Measurements from ENCODE around the gene TRUB2.

Gene TRUB2

DNA sequence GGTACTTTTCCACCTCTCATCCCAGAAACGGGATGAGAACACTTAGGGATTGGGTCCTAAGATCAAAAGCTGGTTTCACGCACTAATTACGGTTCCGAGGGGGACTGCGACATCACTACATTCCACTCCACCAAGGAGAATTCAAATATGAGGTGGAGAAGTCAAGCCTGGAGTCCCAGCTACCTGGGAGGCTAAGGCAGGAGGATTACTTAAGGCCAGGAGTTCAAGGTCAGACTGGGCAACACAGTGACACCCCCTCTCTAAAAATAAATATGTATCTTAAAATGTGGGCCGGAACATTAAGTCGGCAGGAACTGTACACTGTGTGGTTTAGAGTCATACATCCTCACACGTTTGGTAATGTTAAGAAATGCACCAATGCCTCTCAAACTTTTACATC, 48.0 kb downstream of the TRUB2 start:
- TF ChIP-seq EZH2phosphoT487 (IDR thresholded peaks at IDR 0.05; ENCODE audit: borderline replicate concordance, low read length): no peak
- TF ChIP-seq, protein P1, sequence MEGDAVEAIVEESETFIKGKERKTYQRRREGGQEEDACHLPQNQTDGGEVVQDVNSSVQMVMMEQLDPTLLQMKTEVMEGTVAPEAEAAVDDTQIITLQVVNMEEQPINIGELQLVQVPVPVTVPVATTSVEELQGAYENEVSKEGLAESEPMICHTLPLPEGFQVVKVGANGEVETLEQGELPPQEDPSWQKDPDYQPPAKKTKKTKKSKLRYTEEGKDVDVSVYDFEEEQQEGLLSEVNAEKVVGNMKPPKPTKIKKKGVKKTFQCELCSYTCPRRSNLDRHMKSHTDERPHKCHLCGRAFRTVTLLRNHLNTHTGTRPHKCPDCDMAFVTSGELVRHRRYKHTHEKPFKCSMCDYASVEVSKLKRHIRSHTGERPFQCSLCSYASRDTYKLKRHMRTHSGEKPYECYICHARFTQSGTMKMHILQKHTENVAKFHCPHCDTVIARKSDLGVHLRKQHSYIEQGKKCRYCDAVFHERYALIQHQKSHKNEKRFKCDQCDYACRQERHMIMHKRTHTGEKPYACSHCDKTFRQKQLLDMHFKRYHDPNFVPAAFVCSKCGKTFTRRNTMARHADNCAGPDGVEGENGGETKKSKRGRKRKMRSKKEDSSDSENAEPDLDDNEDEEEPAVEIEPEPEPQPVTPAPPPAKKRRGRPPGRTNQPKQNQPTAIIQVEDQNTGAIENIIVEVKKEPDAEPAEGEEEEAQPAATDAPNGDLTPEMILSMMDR (IDR thresholded peaks at IDR 0.05; ENCODE audit: low read depth, low read length, poor library complexity, severe bottlenecking): no peak
- Histone ChIP-seq H3K4me3 (ENCODE audit: low read length) (no peak overlapping the region), H3K4me2 (ENCODE audit: low read length) (no peak overlapping the region), H3F3A (ENCODE audit: control insufficient read depth, insufficient read depth) (no peaks in the 10 kb centered on the region), H3K36me3 (ENCODE audit: control insufficient read depth, low read length) (peaks cover 9% of the 10 kb centered on the region), H4K20me1 (ENCODE audit: control insufficient read depth, insufficient read depth, low read depth, low read length) (no peaks in the 10 kb centered on the region), H3K4me1 (ENCODE audit: control insufficient read depth, low read length) (peaks cover 15% of the 10 kb centered on the region), H3K27ac (ENCODE audit: low read depth, low read length) (no peak overlapping the region), H3K27me3 (ENCODE audit: control insufficient read depth, low read length) (no peaks in the 10 kb centered on the region), H3K79me2 (ENCODE audit: control insufficient read depth, low read length) (peaks cover 19% of the 10 kb centered on the region), H3K9me3 (ENCODE audit: control insufficient read depth, insufficient read depth, low read length) (no peaks in the 10 kb centered on the region), H3K9me2 (replicated peaks; ENCODE audit: control insufficient read depth, low read length) (no peaks in the 10 kb centered on the region)

DNA sequence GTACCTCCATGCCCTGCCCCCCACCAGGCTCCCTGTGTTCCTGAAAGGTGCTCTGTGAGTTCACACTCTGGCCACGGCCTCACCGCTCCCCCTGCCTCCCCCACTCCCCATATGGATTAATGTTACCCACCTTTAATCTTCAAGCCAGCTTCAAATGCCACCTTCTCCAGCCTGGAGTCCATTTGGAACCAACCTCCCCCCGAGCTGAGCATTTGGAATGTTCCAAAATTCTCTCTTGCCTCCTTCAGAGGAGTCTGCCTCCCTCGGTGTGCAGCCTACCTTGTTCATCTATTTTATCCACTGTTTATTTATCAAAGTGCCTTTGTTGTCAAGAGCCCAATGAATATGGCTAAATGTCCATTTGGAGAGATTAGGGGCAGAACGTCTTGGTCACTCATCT, 50.7 kb downstream of the TRUB2 start:
- Histone ChIP-seq H3K4me1 (ENCODE audit: control insufficient read depth, low read length) (peaks cover 8% of the 10 kb centered on the region), H3K27ac (ENCODE audit: low read depth, low read length) (no peak overlapping the region), H3K36me3 (ENCODE audit: control insufficient read depth, low read length) (peaks cover 9% of the 10 kb centered on the region), H3F3A (ENCODE audit: control insufficient read depth, insufficient read depth) (no peaks in the 10 kb centered on the region), H4K20me1 (ENCODE audit: control insufficient read depth, insufficient read depth, low read depth, low read length) (no peaks in the 10 kb centered on the region), H3K9me3 (ENCODE audit: control insufficient read depth, insufficient read depth, low read length) (no peaks in the 10 kb centered on the region), H3K4me2 (ENCODE audit: low read length) (no peak overlapping the region), H3K27me3 (ENCODE audit: control insufficient read depth, low read length) (no peaks in the 10 kb centered on the region), H3K79me2 (ENCODE audit: control insufficient read depth, low read length) (peaks cover 14% of the 10 kb centered on the region), H3K9me2 (replicated peaks; ENCODE audit: control insufficient read depth, low read length) (no peaks in the 10 kb centered on the region), H3K4me3 (ENCODE audit: low read length) (no peak overlapping the region)
- no peak for TF ChIP-seq EZH2phosphoT487 (IDR thresholded peaks at IDR 0.05; ENCODE audit: borderline replicate concordance, low read length)
- TF ChIP-seq, protein P1 (IDR thresholded peaks at IDR 0.05; ENCODE audit: low read depth, low read length, poor library complexity, severe bottlenecking): no peak

DNA sequence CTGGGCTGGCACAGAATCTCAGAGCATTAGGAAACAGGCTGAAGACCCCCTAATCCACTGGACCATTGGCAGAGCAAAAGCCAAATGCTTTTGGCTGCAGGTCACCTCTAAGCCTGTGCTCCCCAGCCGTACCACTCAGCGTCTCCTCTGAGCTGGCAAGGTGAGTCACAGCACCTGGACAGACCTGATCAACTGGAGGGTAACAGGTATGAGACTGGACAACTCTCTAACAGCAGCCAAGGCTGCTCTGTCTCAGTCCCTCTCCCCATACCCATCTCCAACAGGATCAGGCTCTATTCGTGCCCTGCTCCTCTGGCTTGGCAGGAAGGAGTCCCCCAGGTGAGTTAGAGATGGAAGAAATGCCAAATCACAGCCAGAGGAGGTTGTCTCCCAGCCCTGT, 51.1 kb downstream of the TRUB2 start:
- Histone ChIP-seq H3K4me3 (ENCODE audit: low read length) (no peak overlapping the region), H3K27me3 (ENCODE audit: control insufficient read depth, low read length) (no peaks in the 10 kb centered on the region), H3K4me2 (ENCODE audit: low read length) (no peak overlapping the region), H3F3A (ENCODE audit: control insufficient read depth, insufficient read depth) (no peaks in the 10 kb centered on the region), H3K79me2 (ENCODE audit: control insufficient read depth, low read length) (peaks cover 10% of the 10 kb centered on the region), H3K4me1 (ENCODE audit: control insufficient read depth, low read length) (peaks cover 8% of the 10 kb centered on the region), H3K9me3 (ENCODE audit: control insufficient read depth, insufficient read depth, low read length) (no peaks in the 10 kb centered on the region), H3K36me3 (ENCODE audit: control insufficient read depth, low read length) (peaks cover 9% of the 10 kb centered on the region), H4K20me1 (ENCODE audit: control insufficient read depth, insufficient read depth, low read depth, low read length) (no peaks in the 10 kb centered on the region), H3K27ac (ENCODE audit: low read depth, low read length) (no peak overlapping the region), H3K9me2 (replicated peaks; ENCODE audit: control insufficient read depth, low read length) (no peaks in the 10 kb centered on the region)
- no peak for TF ChIP-seq EZH2phosphoT487 (IDR thresholded peaks at IDR 0.05; ENCODE audit: borderline replicate concordance, low read length)
- TF ChIP-seq, protein P1 (IDR thresholded peaks at IDR 0.05; ENCODE audit: low read depth, low read length, poor library complexity, severe bottlenecking): no peak
